GM21717 (cell line): Measurements from ENCODE around the gene RPS8.
"Not testable (repeated sequence)": the region's sequence is repeated elsewhere in the genome, so short reads cannot be mapped to it uniquely, and the experiment has no call there.

Experiments used
- ATAC-seq: cut with Tn5 transposase; IDR thresholded peaks from one replicate; pipeline ENCODE4 v1.9.1; 2021; ENCODE audit warnings: mild to moderate bottlenecking, moderate library complexity; ENCODE audit not compliant: unreplicated experiment

RPS8 gene

DNA sequence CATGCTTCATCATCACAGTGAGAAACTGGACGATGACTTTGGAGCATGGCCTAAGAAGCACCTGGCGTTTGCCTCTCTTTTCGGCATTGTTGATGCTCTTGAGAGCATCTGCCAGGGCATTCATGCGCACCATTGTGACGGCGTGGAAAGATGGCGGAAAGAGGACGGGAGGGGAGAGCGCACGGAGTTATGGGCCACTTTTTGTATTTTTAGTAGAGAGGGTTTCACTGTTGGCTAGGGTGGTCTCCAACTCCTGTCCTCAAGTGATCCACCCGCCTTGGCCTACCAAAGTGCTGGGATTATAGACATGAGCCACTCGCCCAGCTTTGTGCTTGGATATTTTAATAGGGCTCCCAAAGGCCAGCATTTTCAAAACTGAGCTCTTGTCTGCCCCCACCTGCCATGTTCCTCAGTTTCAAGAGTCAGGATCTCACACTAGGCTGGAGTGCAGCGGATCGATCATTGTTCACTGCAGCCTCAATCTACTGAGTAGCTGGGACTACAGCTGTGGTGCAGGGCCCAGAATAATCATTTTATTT, 5.3 kb downstream of the RPS8 start:
- no peak for ATAC-seq

DNA sequence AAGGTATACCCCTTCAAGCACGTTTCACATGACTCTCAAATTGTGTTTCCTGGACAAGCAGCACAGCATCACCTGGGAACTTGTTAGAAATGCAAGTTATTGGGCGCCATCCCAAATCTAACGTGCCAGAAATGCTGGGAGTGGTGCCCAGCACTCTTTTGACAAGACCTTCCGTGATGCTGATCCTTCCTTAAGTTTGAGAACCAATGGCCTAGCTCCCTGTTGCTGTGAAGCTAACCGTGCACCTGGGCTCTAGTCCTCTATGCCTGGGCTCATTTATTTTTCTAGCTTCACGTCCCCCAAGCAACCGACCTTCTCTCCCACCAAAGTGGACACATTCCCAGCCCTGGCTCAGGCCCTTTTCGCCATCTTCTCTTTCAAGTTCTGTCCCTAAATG, 8.4 kb downstream of the RPS8 start:
- ATAC-seq, result no peak

DNA sequence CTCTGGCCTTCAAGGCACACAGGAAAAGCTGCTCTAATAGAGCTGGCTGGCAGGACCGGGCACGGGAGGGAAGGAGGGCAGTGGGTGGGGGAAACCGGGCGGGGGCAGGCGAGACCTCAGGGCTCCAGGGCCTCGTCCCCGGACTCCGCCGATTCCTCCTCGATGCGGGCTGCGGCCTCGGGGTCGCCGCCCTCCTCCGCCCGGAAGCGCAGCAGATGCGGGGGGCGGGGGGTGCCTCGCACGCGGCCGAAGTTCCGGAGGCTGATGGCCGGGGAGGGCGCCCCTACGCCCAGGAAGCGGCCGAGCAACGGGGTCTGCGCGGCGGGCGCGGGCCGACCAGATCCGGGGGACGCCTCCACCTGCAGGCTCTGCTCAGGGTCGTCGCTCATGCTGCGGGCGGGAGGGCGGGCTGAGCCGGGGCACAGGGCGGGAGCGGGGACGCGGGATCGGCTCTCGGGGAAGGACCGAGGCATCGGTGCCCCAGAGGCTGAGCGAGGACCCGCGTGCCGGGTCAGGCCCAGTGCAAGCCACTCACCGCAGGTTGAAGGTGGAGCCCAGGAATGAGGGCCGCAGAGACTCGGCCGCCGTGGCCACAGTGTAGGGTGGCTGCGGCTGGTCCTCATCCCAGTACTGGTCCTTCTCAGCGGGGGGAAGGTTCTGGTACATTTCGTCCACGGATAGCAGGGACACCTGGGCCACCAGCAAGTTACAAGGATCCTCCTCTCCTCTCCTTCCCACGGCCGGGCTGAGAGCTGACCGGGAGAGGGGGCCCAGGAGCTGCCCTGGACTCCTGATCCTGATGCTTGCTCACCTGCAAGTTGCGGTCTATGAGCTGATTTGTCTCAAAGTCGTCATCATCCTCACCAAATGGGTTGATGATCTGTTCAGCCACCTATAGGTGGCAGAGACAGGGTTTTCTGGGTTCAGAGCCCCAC, 9.0 kb downstream of the RPS8 start:
- ATAC-seq, result no peak

DNA sequence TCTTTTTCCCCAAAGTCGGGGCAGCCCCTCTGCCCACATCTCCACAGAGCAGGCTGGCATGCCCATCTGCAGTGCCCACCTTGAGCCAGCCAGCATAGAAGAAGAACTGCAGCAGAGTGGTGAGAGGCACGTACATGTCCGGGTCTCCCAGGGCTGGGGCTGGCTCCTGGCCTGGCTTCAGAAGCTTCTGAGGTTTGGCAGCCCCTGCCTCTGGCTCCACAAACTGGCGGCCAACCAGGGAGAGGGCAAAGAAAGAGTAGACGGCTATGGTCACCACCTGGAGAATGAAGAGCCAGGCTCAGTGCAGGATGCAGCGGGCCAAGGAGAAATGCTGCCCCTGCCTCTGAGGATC, 9.7 kb downstream of the RPS8 start:
- ATAC-seq, result no peak

DNA sequence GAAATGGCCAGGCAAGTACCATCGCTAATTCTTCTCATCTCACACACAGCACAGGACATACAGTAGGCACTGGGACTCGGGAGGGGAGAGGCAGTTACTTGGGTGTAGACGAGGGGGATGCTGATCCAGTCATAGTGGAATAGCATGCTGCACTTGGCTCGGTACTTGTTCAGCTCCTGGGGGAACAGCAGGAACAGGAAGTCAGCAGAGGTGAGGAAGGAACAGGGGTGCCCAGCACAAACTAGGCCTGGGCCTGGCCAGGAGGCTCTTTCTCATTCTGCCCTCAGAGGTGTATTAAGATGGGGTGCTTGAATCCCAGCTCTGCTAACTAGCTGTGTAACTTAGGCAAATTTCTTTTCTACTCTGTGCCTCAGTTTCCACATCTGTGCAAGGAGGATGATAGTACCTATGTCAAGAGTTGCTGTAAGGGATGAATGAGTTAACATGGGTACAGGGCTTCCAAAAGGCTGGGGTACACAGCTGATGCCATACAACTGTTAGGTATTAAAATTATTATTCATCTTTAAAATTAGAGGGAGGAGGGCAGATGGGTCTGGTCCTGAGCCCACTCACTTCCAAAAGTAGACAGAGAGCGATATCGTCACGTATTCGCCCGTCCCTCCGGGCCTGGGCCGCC, 10.3 kb downstream of the RPS8 start:
- ATAC-seq, result no peak

DNA sequence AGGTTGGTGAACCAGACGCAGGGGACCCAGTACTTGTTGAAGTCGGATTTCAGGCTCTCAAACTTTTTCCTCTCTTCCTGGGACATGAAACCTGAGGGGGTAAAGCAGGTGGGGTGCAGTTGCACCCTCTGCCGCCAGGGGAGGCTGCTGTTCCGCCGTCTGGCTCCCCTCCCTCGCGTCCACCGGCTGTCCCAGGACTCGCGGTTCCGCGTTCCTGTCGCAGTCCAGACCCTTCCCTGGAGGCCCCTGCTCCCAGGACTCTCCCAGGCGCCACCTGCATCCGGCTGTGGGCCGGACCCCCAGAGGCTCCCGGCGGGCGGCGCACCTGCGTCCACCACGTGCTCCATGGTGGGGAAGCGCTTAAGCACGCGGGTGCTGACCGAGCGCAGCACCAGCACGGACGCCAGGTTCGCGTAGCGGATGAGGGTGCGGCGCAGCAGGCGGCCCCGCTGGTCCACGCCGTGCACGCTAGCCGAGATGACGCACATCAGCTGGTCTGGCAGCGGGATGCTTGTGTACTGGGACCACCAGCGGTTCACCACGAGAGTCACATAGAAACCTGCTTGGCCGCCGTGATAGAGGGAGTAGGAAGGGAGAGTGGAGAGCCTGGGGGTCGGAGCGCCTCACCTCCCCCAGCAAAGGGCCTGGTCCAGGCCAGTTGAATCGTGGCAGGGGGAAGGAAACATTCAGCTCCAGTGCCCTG, 10.9 kb downstream of the RPS8 start:
- ATAC-seq, result peak; percentile 46

DNA sequence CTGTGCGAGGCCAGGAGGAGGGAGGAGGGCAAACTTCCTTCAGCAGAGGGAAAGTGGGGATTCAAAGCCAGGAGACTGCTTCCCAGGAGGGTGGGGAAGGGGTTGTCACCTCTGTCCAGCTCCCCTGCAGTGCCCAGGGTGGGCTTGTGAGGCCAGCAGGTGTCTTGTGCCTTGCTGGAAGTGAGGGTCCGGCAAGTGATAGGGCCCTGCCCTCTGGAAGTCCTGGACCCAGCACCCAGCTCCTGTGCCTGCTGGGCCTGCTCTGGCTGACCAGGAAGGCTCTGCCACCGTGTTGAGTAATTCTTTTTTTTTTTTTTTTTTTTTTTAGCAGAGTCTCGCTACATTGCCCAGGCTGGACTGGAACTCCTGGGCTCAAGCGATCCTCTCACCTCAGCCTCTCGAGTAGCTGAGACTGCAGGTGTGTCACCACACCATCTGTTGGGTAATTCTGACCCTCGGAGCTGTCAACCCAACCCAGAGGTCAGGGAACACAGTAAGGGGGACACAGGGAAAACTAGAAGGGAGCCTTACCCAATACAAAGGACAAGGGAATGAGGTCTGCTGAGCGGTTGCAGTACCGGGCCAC, 11.6 kb downstream of the RPS8 start:
- no peak for ATAC-seq

DNA sequence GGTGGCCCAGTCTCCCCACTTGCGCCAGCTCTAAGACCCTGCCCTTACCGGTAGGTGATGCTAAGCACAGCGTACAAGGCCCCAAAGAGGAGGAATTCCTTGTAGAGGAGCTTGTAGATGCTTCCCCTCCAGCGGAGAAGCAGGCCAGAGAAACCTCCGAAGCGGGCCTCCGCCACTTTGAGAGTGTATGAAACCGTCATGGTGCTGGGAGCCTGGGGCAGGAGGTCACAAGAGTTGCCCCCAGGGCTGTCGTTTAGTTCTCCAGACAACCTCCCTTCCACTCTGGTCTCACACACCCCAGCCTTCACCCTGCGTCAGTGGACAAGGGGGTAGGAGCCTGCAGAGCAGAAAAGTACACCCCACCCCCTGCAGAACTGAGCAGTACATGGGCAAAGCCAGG, 12.2 kb downstream of the RPS8 start:
- no peak for ATAC-seq

DNA sequence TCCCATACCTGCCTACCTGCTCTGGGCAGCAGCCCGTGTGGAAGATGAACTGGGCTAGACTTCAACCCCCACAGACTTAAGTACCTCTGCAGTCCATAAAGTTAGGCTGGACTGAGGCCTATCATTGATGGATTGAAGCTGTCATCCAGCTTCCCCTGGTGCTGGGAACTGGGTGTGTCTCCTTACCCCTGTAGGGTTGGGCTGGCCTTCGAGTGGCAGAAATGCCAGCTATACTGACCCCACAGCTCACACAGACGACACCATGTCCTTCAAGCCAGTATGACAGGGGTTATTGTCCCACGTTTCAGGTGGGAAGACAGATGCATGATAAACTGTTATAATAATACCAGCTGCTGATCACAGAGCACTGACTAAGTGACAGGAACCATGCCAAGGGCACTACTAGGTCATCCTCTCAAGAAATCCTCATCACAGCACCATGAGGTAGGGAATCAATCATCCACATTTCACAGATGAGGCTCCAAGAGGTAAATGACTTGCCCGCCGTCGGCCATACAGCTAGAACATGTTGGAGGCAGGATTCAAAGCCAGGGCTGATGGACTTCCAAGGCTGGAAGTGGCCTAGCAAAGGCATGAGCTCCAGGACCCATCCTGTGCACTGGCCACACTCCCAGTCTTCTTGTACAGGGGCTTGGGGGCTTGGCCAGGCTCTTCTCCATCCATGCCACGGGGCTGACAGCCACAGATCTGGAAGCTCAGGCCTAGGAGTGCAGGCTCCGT, 12.9 kb downstream of the RPS8 start, which contains the start of gene BEST4:
Gene BEST4 (minus strand): TSS at position 51 of the 741 bp plus-strand sequence. CDS start 465 bp downstream, outside the sequence.
- ATAC-seq, result no peak

DNA sequence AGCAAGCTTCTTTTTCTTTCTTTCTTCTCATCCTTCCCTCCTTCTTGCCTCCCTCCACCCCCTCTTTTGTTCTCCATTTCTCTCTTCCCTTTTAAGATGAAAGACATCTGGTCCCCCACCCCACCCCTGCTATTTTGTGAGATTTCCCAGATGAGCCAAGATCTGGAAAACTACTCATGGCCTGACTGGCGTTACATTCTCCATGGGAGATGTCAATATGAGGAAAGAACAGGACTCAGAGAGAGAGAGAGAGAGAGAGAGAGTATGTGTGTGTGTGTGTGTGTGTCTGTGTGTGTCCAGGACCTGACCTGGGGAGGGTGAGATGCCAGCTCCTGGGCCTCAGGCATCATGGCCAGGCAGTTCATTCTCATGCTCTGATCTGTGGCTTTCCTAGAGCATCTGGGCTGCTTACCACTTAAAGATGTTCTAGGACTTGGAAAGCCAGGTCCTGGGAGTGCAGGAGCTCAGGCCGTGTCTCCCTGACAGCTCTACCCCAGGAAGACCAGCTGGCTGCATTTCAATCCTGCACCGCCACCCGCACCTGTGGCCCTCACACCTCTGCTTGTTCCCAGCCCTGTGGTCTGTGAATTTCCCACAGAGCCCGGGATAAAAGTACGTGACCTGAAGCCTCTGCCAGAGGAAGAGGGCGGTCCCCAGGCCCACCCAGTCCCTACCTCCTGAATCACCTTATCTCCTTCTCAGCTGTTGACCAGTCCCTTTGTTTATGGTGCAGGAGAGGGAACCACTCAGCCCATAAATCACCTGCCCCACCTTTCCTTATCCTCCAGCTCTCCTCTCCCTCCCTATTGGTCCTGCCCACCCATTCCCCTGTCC, 15.8 kb downstream of the RPS8 start:
- ATAC-seq, result no peak

DNA sequence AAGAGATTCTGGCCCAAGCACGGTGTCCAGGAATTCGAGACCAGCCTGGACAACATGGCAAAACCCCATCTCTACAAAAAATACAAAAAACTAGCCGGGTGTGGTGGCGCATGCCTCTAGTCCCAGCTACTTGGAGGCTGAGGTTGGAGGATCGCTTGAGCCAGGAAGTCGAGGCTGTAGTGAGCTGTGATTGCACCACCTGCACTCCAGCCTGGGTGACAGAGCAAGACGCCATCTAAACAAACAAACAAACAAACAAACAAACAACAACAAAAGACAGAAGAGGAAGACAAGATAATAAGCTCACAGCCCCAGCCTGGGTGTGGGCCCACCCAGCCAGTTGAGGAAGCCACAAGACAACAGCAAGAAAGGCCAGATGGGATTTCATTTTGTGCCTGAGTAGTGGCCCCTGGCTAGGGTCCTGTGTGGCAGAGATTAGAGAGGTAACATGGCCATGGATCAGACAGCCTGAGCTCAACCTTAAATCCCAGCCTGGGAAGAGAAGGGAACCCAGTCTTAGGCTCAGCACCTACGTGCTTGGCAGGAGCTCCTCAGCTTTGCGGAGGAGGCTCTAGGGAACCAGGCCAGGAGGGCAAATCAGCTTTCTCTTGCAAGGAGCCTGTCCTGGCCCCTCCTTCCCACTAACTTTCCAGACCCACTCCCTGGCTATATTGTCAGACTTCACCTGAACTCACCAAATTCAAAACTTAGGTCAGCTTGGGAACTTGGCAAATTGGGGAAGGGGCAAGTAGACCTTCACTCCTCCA, 17.6 kb downstream of the RPS8 start:
- ATAC-seq, result no peak

DNA sequence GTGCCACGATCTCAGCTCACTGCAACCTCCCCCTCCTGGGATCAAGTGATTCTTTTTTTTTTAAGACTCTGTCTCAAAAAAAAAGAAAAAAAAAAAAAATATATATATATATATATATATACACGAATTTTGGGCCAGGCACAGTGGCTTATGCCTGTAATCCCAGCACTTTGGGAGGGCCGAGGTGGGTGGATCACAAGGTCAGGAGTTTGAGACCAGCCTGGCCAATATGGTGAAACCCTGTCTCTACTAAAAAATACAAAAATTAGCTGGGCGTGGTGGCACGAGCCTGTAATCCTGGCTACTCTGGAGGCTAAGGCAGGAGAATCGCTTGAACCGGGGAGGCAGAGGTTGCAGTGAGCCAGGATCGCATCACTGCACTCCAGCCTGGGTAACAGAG, 22.5 kb downstream of the RPS8 start:
- not testable (repeated sequence) for ATAC-seq

DNA sequence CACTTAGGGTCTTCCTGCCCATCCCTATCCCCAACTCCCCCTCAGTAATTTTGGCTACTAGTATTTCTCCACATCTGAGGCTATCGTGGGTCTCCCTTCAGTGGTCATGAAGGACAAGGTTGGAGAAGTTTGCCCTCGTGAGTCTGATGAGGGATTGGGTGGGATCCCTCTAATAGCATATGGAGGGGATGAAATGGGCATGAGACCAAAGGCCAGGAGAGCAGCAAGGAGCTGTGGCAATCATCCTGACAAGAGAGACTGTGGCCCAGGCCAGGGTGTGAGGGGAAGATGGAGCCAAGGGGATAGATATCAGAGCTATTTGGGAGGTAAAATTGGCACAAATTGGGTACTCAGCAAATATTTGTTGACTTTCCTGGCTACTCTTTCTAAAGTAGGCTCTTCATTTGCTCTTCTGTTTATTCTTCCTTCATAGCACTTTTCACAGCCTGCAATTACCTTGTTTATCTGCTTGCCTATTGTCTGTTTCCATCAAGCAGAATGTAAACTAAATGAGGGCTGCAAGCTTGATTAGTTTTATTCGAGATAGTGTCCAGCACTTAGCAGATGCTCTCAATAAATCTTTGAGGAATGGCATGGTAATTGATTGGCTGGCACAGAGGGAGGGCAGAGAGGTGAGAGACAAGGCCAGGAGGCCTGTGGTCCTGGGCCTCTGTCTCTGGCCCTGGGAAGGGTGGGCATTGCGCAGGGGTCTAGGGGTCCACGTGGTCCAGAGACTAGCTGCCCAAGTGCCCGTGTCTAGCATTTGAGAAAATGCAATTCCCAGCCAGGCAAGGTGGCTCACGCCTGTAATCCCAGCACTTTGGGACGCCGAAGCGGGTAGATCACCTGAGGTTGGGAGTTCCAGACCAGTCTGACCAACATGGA, 23.4 kb downstream of the RPS8 start:
- ATAC-seq, result no peak

DNA sequence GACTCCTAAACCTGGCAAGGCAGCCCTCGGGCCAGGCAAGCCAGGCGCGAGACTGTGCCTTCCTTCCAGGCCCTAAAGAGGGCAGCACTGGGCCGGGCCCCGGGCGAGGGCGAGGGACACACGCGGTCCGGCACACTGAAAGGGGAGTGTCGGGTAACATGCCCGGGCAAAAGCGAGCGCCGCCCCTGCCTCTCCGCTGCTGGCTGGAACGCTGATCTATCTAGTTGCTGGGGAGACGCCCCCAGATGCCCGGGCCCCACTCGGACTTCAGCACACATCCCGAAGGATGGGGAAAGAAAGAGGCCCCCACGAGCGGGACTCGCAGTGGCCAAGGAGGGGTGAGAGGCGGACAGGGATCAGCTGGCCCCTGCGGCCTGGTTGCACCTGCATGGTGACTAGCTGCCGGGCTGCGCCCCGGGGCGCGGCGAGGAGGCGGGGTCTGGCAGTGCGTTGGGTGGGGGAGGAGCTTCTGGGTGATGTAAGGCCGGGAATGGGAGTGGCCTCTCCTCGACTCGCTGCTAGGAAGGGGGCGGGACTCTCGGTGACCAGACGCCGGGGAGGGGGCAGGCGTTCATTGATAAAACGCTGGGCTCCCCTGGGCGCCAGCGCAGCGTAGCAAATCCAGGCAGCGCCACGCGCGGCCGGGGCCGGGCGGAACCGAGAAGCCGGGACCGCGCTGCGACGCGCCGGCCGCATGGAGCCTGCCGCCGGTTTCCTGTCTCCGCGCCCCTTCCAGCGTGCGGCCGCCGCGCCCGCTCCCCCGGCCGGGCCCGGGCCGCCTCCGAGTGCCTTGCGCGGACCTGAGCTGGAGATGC, 24.6 kb downstream of the RPS8 start, which contains the start of gene PLK3:
Gene PLK3 (plus strand): TSS at position 608 of the 815 bp plus-strand sequence. CDS start 87 bp downstream, at position 695.
- ATAC-seq, result peak; percentile 75

DNA sequence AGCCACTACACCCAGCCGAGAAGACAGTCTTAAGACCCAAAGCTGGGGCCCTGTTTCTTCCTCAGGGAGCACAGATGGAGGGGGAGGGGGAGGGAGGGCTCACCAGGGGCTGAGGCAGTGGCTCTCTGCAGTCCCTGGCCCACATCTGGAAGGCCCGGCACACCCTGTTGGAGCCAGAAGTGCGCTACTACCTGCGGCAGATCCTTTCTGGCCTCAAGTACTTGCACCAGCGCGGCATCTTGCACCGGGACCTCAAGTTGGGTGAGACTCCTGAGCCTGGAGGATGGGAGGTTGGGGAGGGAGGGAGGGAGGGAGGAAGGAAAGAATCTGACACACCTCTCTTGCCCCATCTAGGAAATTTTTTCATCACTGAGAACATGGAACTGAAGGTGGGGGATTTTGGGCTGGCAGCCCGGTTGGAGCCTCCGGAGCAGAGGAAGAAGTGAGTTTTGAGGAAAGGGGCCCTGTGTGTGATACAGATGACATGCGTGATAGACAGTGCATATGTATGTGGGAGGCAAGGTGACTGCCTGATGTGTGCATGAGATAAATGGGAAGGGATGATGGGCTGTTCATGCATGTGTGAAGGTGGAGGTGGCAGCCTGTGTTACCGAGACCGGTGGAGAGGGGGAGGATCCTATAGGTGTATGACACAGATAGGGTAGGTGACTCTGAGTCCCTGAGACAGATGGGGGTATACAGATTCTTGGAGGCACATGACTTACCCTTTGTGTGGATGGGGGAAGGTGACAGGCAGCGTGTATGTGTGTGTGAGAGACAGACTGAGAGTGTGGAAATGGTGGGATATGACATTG, 26.4 kb downstream of the RPS8 start:
- ATAC-seq, result no peak
